HUES48 (cell line): Measurements from ENCODE around the gene GXYLT1.

ENCODE experiments used
- H3K27ac ChIP-seq: one replicate; pipeline ENCODE4 v1.7.0; 2013; ENCODE audit warnings: low read depth, low read length, inconsistent platforms
- H3K27me3 ChIP-seq: 2 replicates; pipeline ENCODE4 v1.6.1; 2013; ENCODE audit warnings: mild to moderate bottlenecking, low read length; ENCODE audit not compliant: control insufficient read depth, insufficient read depth
- H3K36me3 ChIP-seq: 2 replicates; pipeline ENCODE4 v1.6.1; 2013; ENCODE audit warnings: low read length; ENCODE audit not compliant: control insufficient read depth, insufficient read depth
- H3K4me1 ChIP-seq: 2 replicates; pipeline ENCODE4 v1.6.1; 2013; ENCODE audit warnings: mild to moderate bottlenecking, low read length; ENCODE audit not compliant: control insufficient read depth, insufficient read depth
- H3K4me3 ChIP-seq: 2 replicates; pipeline ENCODE4 v1.5.1; 2013; ENCODE audit warnings: mild to moderate bottlenecking, low read depth, low read length
- H3K9ac ChIP-seq: 2 replicates; pipeline ENCODE4 v1.6.1; 2013; ENCODE audit warnings: mild to moderate bottlenecking, low read depth, low read length, moderate library complexity
- H3K9me3 ChIP-seq: 2 replicates; pipeline ENCODE4 v1.6.1; 2013; ENCODE audit warnings: low read length; ENCODE audit not compliant: control insufficient read depth, insufficient read depth

Gene GXYLT1

GRCh38 chr12:42173961-42174521 is 29.4 kb upstream of the GXYLT1 start:
- Histone ChIP-seq H3K36me3 (no peaks in the 10 kb centered on the region), H3K4me1 (0 out of 2 replicates have a peak, but pooled peaks cover 10% of the 10 kb centered on the region), H3K9me3 (peaks cover 3% of the 10 kb centered on the region; the same call in 1 of the 2 replicates), H3K4me3 (no peak overlapping the region), H3K27ac (no peak overlapping the region), H3K27me3 (no peaks in the 10 kb centered on the region), H3K9ac (no peak overlapping the region)

DNA sequence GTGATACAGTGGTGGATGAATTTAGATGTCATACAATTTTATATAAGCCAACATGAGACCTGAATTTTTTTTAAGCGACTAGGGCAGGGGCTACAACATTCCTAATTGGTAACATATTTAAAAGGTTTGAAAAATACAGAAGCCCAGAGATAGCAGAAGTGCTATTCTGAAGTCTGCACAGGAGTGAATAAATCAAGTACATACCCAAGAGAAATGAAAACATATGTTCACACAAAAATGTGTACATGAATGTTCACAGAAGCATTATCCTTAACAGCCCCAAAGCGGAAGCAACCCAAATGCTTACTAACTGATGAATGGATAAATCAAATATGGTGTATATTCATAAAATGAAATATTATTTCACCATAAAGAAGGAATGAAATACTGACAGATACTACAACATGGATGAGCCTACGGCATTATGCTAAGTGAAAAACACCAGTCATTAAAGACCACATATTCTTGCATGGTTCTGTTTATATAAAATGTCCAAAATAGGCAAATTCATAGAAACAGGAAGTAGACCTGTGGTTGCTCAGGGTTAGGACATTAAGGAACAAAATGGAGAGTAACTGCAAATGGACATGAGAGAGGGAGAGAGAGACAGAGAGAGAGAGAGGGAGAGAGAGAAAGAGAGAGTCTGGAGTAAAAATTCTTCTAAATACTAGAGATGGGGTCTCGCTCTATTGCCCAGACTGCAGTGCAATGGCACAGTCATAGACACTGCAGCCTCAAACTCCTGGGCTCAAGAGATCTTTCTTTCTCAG is 28.0 kb upstream of the GXYLT1 start:
- no peak overlapping the region for H3K27ac ChIP-seq
- H3K9ac ChIP-seq: no peak overlapping the region
- H3K4me3 ChIP-seq: no peak overlapping the region
- H3K27me3 ChIP-seq: no peaks in the 10 kb centered on the region
- H3K4me1 ChIP-seq: 0 out of 2 replicates have a peak, but pooled peaks cover 3% of the 10 kb centered on the region
- H3K9me3 ChIP-seq: peaks cover 3% of the 10 kb centered on the region; the same call in 1 of the 2 replicates
- H3K36me3 ChIP-seq: no peaks in the 10 kb centered on the region

GRCh38 chr12:42167711-42168110 is 23.0 kb upstream of the GXYLT1 start:
- Histone ChIP-seq H3K9me3 (no peaks in the 10 kb centered on the region), H3K9ac (no peak overlapping the region), H3K4me1 (no peaks in the 10 kb centered on the region), H3K27me3 (no peaks in the 10 kb centered on the region), H3K27ac (no peak overlapping the region), H3K36me3 (no peaks in the 10 kb centered on the region), H3K4me3 (no peak overlapping the region)

GRCh38 chr12:42166501-42166900 is 21.8 kb upstream of the GXYLT1 start:
- H3K27me3 ChIP-seq: no peaks in the 10 kb centered on the region
- no peak overlapping the region for H3K27ac ChIP-seq
- no peaks in the 10 kb centered on the region for H3K9me3 ChIP-seq
- no peak overlapping the region for H3K9ac ChIP-seq
- no peaks in the 10 kb centered on the region for H3K4me1 ChIP-seq
- no peak overlapping the region for H3K4me3 ChIP-seq
- no peaks in the 10 kb centered on the region for H3K36me3 ChIP-seq

GRCh38 chr12:42163913-42164312 is 19.2 kb upstream of the GXYLT1 start:
- Histone ChIP-seq H3K9me3 (no peaks in the 10 kb centered on the region), H3K36me3 (no peaks in the 10 kb centered on the region), H3K4me3 (no peak overlapping the region), H3K9ac (no peak overlapping the region), H3K27ac (no peak overlapping the region), H3K4me1 (no peaks in the 10 kb centered on the region), H3K27me3 (no peaks in the 10 kb centered on the region)

DNA sequence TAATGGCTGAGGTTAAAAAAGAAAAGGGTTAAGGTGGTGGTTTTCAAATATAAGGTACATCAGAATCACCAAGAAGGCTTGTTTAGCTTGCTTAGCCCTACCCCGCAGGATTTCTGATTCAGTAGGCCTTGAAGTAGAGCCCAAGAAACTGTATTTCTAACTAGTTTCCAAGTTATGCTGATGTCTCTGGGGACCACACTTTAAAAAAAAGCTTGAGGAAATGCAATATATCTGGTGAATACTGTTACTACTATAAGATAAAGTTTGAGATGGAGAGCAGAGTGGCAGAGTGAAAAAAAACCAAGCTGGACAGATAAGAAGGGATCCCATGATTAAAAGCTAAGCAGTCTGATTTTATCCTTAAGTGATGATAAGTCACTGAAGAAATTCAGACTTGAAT is 18.3 kb upstream of the GXYLT1 start:
- no peak overlapping the region for H3K27ac ChIP-seq
- no peak overlapping the region for H3K9ac ChIP-seq
- no peak overlapping the region for H3K4me3 ChIP-seq
- no peaks in the 10 kb centered on the region for H3K27me3 ChIP-seq
- no peaks in the 10 kb centered on the region for H3K9me3 ChIP-seq
- H3K4me1 ChIP-seq: no peaks in the 10 kb centered on the region
- H3K36me3 ChIP-seq: no peaks in the 10 kb centered on the region

DNA sequence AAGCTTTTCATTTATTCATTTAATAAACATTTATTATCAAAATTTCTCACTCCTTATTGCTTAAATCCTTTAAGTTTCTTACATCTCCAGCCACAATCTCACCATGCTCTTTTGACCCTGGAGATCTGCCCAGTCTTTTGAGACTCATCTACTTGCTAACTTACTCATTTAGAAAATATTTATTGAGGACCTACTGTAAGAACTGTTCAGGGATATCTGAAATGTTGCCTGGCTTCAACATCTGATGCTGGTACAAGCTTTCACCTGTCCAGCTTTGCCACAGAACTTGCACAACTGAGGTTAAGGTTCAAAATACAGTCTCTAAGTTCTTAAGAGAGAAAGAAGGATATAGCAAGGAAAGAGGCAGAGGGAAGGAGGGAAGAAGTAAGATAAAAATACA is 17.5 kb upstream of the GXYLT1 start:
- Histone ChIP-seq H3K27me3 (no peaks in the 10 kb centered on the region), H3K27ac (no peak overlapping the region), H3K9me3 (no peaks in the 10 kb centered on the region), H3K9ac (no peak overlapping the region), H3K4me1 (no peaks in the 10 kb centered on the region), H3K4me3 (no peak overlapping the region), H3K36me3 (no peaks in the 10 kb centered on the region)

GRCh38 chr12:42161529-42161928 is 16.9 kb upstream of the GXYLT1 start:
- no peaks in the 10 kb centered on the region for H3K9me3 ChIP-seq
- H3K27ac ChIP-seq: no peak overlapping the region
- no peaks in the 10 kb centered on the region for H3K36me3 ChIP-seq
- H3K27me3 ChIP-seq: no peaks in the 10 kb centered on the region
- no peak overlapping the region for H3K4me3 ChIP-seq
- H3K9ac ChIP-seq: no peak overlapping the region
- H3K4me1 ChIP-seq: no peaks in the 10 kb centered on the region

- Histone ChIP-seq H3K27ac (no peak overlapping the region), H3K9ac (no peak overlapping the region), H3K9me3 (no peaks in the 10 kb centered on the region), H3K36me3 (no peaks in the 10 kb centered on the region), H3K4me1 (no peaks in the 10 kb centered on the region), H3K27me3 (no peaks in the 10 kb centered on the region), H3K4me3 (no peak overlapping the region)
Measured at GRCh38 chr12:42156232-42156631, 11.6 kb upstream of the GXYLT1 start.

- Histone ChIP-seq H3K27me3 (peaks cover 21% of the 10 kb centered on the region), H3K36me3 (no peaks in the 10 kb centered on the region), H3K4me3 (peak overlapping the region; percentile 74), H3K9ac (no peak overlapping the region), H3K27ac (no peak overlapping the region), H3K4me1 (peaks cover 24% of the 10 kb centered on the region), H3K9me3 (no peaks in the 10 kb centered on the region)
Measured at GRCh38 chr12:42145552-42146215, 1.0 kb upstream of the GXYLT1 start.

GRCh38 chr12:42145197-42145549 is 499 bp upstream of the GXYLT1 start:
- H3K4me3 ChIP-seq: peak overlapping the region; percentile 74
- H3K27me3 ChIP-seq: peaks cover 21% of the 10 kb centered on the region
- peak overlapping the region; percentile 86 for H3K27ac ChIP-seq
- H3K9me3 ChIP-seq: no peaks in the 10 kb centered on the region
- H3K36me3 ChIP-seq: no peaks in the 10 kb centered on the region
- peaks cover 24% of the 10 kb centered on the region for H3K4me1 ChIP-seq
- peak overlapping the region; percentile 2; the same call in 1 of the 2 replicates for H3K9ac ChIP-seq
